ENCODE data around the gene ZNF253. TPM values are rescaled to one million over a fixed set of nuclear protein-coding genes. Genes with fewer than 3 reads are reported as not detected.
A peak's percentile ranks its signal among the peaks of the same experiment; 100 is the strongest.
"Not testable (repeated sequence)": the region's sequence is repeated elsewhere in the genome, so short reads cannot be mapped to it uniquely, and the experiment has no call there.

Gene ZNF253
- total and polyA plus RNA-seq, 4 donors = 1.7 to 3.7 (median 2.8) TPM

GRCh38 chr19:19821366-19821951 is 44.2 kb upstream of the ZNF253 start, which contains the start of gene ZNF506:
Gene ZNF506 (minus strand): TSS chr19:19821750. CDS start chr19:19821603, 147 bp downstream.
- peak; percentile 23 for TF ChIP-seq REST (IDR thresholded peaks at IDR 0.05)
- TF ChIP-seq EGR1 (IDR thresholded peaks at IDR 0.05; ENCODE audit: low read depth in 2 of 2) = no peak
- no peak for TF ChIP-seq ZBTB33 (IDR thresholded peaks at IDR 0.05)
- TF ChIP-seq GABPA (IDR thresholded peaks at IDR 0.05 in 1 of 2, conservative IDR thresholded peaks at IDR 0.05 in 1 of 2) = peak; percentile 77 to 89
- no peak for TF ChIP-seq CTCF (IDR thresholded peaks at IDR 0.05; ENCODE audit: low read depth, low read length, missing input control)
- TF ChIP-seq FOXA1 (IDR thresholded peaks at IDR 0.05) = no peak
- TF ChIP-seq YY1 (IDR thresholded peaks at IDR 0.05) = peak; percentile 87
- no peak for TF ChIP-seq NR2F2 (IDR thresholded peaks at IDR 0.05)
- no peak for TF ChIP-seq ATF3 (IDR thresholded peaks at IDR 0.05)
- no peak for TF ChIP-seq MAX (IDR thresholded peaks at IDR 0.05)
- TF ChIP-seq TAF1 (conservative IDR thresholded peaks at IDR 0.05) = peak; percentile 85
- TF ChIP-seq HNF4A (conservative IDR thresholded peaks at IDR 0.05) = no peak
- TF ChIP-seq RXRA (IDR thresholded peaks at IDR 0.05) = no peak
- TF ChIP-seq JUND (IDR thresholded peaks at IDR 0.05) = no peak
- peak; percentile 74 for TF ChIP-seq SP1 (IDR thresholded peaks at IDR 0.05)
- TF ChIP-seq HNF4G (IDR thresholded peaks at IDR 0.05) = no peak
- no peak for TF ChIP-seq FOXA2 (IDR thresholded peaks at IDR 0.05)
- no peak for TF ChIP-seq RAD21 (IDR thresholded peaks at IDR 0.05)
- Histone ChIP-seq H3K36me3 (ENCODE audit: control insufficient read depth in 4 of 4, insufficient read depth in 3 of 4, low read depth in 1 of 4, low read length in 3 of 4) (peaks cover 0 to 4% (median 2%) of the 10 kb centered on the region in 4 donors), H3K27ac (ENCODE audit: low read depth in 1 of 2, low read length in 2 of 2) (peak within 1 kb of the TSS; percentile 90 to 95), H3K9me3 (ENCODE audit: control insufficient read depth in 4 of 4, low read length in 3 of 4) (peaks cover 7 to 46% (median 17%) of the 10 kb centered on the region in 4 donors), H3K4me1 (ENCODE audit: control insufficient read depth in 4 of 4, insufficient read depth in 4 of 4, low read length in 3 of 4) (no peaks in the 10 kb centered on the region), H3K27me3 (ENCODE audit: control insufficient read depth in 4 of 4, insufficient read depth in 4 of 4, low read length in 3 of 4) (no peaks in the 10 kb centered on the region), H3K4me3 (ENCODE audit: low read depth in 1 of 3, low read length in 3 of 3) (peak within 1 kb of the TSS; percentile 55 to 94 (median 75)), H3K9ac (ENCODE audit: low read depth in 1 of 2, low read length in 2 of 2) (peak within 1 kb of the TSS; percentile 58 to 68)
- WGBS = under 1% methylated on average over 28 of the region's 28 CpGs
- DNase-seq (ENCODE audit: low spot score) = peak; percentile 94

GRCh38 chr19:19821976-19822375 is 43.7 kb upstream of the ZNF253 start:
- not testable (repeated sequence) for H3K4me1 ChIP-seq (ENCODE audit: control insufficient read depth in 4 of 4, insufficient read depth in 4 of 4, low read length in 3 of 4); DNase-seq (ENCODE audit: low spot score); H3K27me3 ChIP-seq (ENCODE audit: control insufficient read depth in 4 of 4, insufficient read depth in 4 of 4, low read length in 3 of 4); H3K36me3 ChIP-seq (ENCODE audit: control insufficient read depth in 4 of 4, insufficient read depth in 3 of 4, low read depth in 1 of 4, low read length in 3 of 4)
- peak overlapping the region in 1 of 2 donors; percentile 7 for H3K9ac ChIP-seq (ENCODE audit: low read depth in 1 of 2, low read length in 2 of 2)
- H3K9me3 ChIP-seq (ENCODE audit: control insufficient read depth in 4 of 4, low read length in 3 of 4) = peaks cover 10 to 48% (median 18%) of the 10 kb centered on the region in 4 donors
- WGBS = 11% methylated on average over 11 of the region's 11 CpGs
- peak overlapping the region in 1 of 2 donors; percentile 28 for H3K27ac ChIP-seq (ENCODE audit: low read depth in 1 of 2, low read length in 2 of 2)
- H3K4me3 ChIP-seq (ENCODE audit: low read depth in 1 of 3, low read length in 3 of 3) = peak overlapping the region in 2 of 3 donors; percentile 55 to 75

Measured in liver (tissue), 9 donors.